Left renal pelvis (tissue), 4 donors: ENCODE measurements around the gene CLEC4M. TPM values are rescaled to one million over a fixed set of nuclear protein-coding genes. Genes with fewer than 3 reads are reported as not detected.
"Not testable (repeated sequence)": the region's sequence is repeated elsewhere in the genome, so short reads cannot be mapped to it uniquely, and the experiment has no call there.

Experiments
- DNase-seq, 4 donors: peaks; one replicate each; pipeline ENCODE4 v3.0.0-alpha.2; 2013; ENCODE audit warnings: low read depth in 4 of 4, low spot score in 3 of 4
- polyA plus RNA-seq, 4 donors: library from polyadenylated mRNA; unstranded; fragments of 120-200 nt; gene quantifications; one replicate each; pipeline ENCODE4 v1.2.1, GENCODE V29; 2013; ENCODE audit not compliant: insufficient read length in 4 of 4

CLEC4M gene
- polyA plus RNA-seq, 4 donors = 0.08 to 3.0 (median 2.1) TPM

- DNase-seq = peak; percentile 49 to 62 (median 58)
Observed at GRCh38 chr19:7799640-7800355, 36.8 kb downstream of the CLEC4M start.

DNA sequence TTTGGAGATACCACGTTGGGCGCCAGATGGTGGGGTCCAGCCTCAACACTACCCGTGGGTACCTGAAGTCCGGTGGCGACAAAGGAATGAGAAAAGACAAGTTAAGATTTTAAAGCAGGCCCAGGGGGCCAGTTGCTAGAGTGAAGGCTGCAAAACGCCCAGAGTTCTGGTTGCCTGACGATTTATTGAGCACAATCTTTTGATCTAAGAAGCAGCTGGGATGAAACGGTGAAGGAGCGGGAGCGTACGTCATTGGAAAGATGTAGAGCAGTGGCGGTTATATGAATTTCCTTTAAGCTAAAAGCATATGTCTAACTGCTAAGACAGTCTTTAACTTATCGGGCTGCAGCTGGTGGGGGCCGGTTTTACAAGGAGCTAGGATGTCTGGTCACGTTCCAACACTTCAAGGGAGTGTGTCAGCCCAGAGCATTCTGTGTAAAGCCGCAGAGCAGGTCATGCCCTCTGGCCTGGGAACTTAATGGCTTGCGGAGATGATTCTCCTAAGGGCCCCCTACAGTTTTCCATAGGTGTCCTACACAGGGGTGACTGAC is 38.1 kb downstream of the CLEC4M start:
- DNase-seq = no peak

DNA sequence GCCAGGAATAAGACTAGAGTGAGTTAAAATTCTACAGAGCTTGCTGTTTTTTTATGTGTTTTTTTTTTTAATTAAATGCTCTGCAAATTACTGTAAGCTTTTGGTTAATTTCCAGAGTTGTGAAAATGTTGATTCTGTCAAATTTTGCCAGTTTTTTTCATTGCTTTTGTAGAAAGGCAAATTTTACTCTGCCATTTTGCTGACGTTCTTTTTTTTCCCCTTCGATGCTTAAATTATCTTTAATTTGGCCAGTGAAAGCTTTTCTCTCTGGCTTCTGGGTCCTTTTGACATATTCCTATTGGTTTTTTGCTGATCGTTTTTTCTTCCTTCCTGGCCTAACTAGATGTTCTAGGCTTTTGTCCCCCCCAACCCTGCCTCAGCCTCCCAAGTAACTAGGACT is 43.2 kb downstream of the CLEC4M start:
- DNase-seq = no peak

DNA sequence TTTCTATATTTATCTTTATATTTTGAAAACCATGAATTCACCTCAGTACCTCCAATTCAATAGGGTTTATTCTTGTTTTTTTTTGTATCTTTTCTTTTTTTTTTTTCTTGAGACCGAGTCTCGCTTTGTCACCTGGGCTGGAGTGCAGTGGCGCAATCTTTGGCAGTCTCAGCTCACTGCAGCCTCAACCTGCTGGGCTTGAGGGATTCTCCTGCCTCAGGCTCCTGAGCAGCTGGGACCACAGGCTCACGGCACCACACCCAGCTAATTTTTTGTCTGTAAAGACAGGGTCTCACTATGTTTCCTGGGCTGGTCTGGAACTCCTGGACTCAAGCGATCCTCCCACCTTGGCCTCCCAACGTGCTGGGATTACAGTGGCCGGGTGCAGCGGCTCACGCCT is 43.8 kb downstream of the CLEC4M start:
- DNase-seq = no peak

- DNase-seq = no peak
Observed at GRCh38 chr19:7808108-7808507, 45.1 kb downstream of the CLEC4M start.

DNA sequence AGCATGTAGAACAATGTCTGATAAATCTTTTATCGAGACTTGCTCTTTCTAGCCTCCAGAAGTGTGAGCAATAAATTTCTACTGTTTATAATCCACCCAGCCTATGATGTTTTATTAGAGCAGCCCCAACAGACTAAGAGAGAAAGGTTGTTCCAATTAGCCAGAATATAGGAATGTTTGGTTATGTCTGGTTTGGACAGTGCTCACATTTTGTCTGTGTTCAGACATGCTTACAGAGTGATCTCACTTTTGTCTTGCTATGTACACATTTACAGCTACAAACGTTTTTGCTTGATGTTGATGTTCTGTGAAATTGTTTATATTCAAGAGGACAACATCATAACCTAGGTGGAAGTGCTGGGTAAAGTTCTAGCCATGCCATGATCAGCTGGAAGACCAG is 48.9 kb downstream of the CLEC4M start:
- DNase-seq = no peak

DNA sequence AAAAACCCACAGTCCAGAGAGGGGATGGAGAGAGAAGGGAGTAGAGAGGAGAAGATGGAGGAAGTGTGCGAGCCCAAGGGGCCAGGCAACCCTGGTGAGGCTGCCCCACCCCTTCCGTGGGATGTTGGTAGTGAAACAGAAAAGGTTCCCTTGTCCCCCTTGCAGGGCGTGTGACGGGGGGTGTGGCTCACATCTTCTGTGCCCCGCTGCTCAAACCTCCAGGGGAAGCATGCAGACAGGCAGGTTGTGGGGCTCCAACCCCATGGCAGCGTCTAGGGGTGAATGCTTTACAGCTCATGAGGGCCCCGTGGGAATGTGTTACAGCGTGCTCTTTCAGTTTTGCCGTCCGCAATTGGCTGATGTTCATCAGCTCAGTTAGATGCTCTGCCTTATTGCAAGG is 52.3 kb downstream of the CLEC4M start:
- no peak for DNase-seq

GRCh38 chr19:7816040-7816439 is 53.0 kb downstream of the CLEC4M start:
- DNase-seq = not testable (repeated sequence)

DNA sequence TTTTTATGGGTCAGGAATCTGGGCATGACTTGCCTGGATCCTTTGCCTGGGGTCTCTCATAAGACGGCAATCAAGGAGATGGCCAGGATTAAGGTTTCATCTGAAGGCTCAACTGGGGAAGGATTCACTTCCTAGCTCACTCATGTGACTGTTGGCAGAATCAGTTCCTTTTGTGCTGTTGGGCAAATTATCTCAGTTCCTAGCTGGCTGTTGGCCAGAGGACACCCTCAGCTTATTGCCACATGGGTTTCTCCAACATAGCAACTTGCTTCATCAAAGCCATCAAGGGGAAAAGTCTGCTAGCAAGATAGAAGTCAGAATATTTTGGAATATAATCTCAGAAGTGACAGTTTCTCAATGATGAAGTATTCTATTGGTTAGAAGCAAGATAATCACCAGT is 54.8 kb downstream of the CLEC4M start:
- no peak for DNase-seq

DNA sequence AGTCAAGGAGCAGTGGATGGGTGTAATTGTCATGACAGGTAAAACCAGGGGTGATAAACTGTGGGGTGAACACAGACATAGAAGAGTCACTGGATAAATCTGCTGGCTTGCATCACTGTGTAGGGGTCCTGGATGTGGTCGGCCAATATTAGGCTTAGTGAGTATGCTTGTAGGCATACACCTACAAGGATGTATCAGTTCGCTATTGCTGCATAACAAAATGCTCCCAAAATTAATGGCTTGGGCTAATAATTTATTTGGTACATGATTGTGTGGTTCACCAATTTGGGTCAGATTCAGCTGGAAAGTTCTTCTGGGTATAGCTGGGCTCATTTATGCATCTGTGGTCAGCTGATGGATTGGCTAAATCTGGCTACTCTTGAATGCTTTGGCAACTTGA is 55.8 kb downstream of the CLEC4M start:
- no peak for DNase-seq

Other genes with a start within 250 kb of the CLEC4M start
- 10 to 100 TPM; 35.7 to 71.8 (median 40.8) TPM for gene ZNF358, start 247.1 kb upstream of the CLEC4M start, polyA plus RNA-seq
- gene MCOLN1, start 240.6 kb upstream of the CLEC4M start, polyA plus RNA-seq = 10 to 100 TPM; 13.1 to 22.4 (median 17.7) TPM
- 10 to 100 TPM; 25.2 to 53.3 (median 38.7) TPM for gene PNPLA6, start 227.5 kb upstream of the CLEC4M start, polyA plus RNA-seq
- gene CAMSAP3, start 167.4 kb upstream of the CLEC4M start, polyA plus RNA-seq = 10 to 100 TPM in 3 of 4 donors, 1 to 10 TPM in 1; 1.6 to 27.7 (median 13.2) TPM
- 10 to 100 TPM; 28.8 to 47.5 (median 31.1) TPM for gene XAB2, start 133.7 kb upstream of the CLEC4M start, polyA plus RNA-seq
- gene PET100, start 133.4 kb upstream of the CLEC4M start, polyA plus RNA-seq = 100 to 1,000 TPM in 3 of 4 donors, 10 to 100 TPM in 1; 86.2 to 126 (median 114) TPM
- 1 to 10 TPM in 2 of 4 donors, under 1 TPM in 1, not detected in 1; 0.43 to 2.8 (median 1.3) TPM for gene PCP2, start 129.5 kb upstream of the CLEC4M start, polyA plus RNA-seq
- 10 to 100 TPM; 11.6 to 84.1 (median 63.4) TPM for gene STXBP2, start 126.1 kb upstream of the CLEC4M start, polyA plus RNA-seq
- gene RETN, start 94.2 kb upstream of the CLEC4M start, polyA plus RNA-seq = 1 to 10 TPM in 3 of 4 donors, under 1 TPM in 1; 0.54 to 3.0 (median 1.6) TPM
- under 1 TPM; 0.13 to 0.31 (median 0.24) TPM for gene MCEMP1, start 86.2 kb upstream of the CLEC4M start, polyA plus RNA-seq
- 10 to 100 TPM; 34.1 to 65.4 (median 41.0) TPM for gene TRAPPC5, start 82.4 kb upstream of the CLEC4M start, polyA plus RNA-seq
- 1 to 10 TPM in 1 of 4 donors, under 1 TPM in 3; 0.19 to 1.2 (median 0.36) TPM for gene FCER2, start 61.1 kb upstream of the CLEC4M start, polyA plus RNA-seq
- gene CLEC4G, start 31.1 kb upstream of the CLEC4M start, polyA plus RNA-seq = under 1 TPM in 1 of 4 donors, not detected in 3; 0.31 TPM
- gene CD209, start 15.7 kb upstream of the CLEC4M start, polyA plus RNA-seq = 1 to 10 TPM in 3 of 4 donors, under 1 TPM in 1; 0.87 to 6.0 (median 1.7) TPM
- 10 to 100 TPM; 14.0 to 18.7 (median 16.1) TPM for gene EVI5L, start 67.0 kb downstream of the CLEC4M start, polyA plus RNA-seq
- 1 to 10 TPM; 3.5 to 9.9 (median 6.8) TPM for gene PRR36, start 111.1 kb downstream of the CLEC4M start, polyA plus RNA-seq
- 1 to 10 TPM in 3 of 4 donors, under 1 TPM in 1; 0.46 to 3.2 (median 2.1) TPM for gene LRRC8E, start 125.3 kb downstream of the CLEC4M start, polyA plus RNA-seq
- 10 to 100 TPM; 20.8 to 41.9 (median 24.8) TPM for gene MAP2K7, start 140.6 kb downstream of the CLEC4M start, polyA plus RNA-seq
- under 1 TPM in 3 of 4 donors, not detected in 1; 0.24 to 0.60 (median 0.59) TPM for gene TGFBR3L, start 151.6 kb downstream of the CLEC4M start, polyA plus RNA-seq
- gene SNAPC2, start 157.1 kb downstream of the CLEC4M start, polyA plus RNA-seq = 10 to 100 TPM; 13.6 to 20.9 (median 16.1) TPM
- 10 to 100 TPM; 11.6 to 34.1 (median 13.9) TPM for gene CTXN1, start 162.9 kb downstream of the CLEC4M start, polyA plus RNA-seq
- 10 to 100 TPM; 31.1 to 61.0 (median 42.3) TPM for gene TIMM44, start 180.4 kb downstream of the CLEC4M start, polyA plus RNA-seq
- 10 to 100 TPM; 66.7 to 94.5 (median 85.1) TPM for gene ELAVL1, start 242.4 kb downstream of the CLEC4M start, polyA plus RNA-seq